BE2C (cell line): Measurements from ENCODE around the gene RSPRY1.

Experiments
- DNase-seq: peaks from one replicate; pipeline ENCODE4 v3.0.0-alpha.2; 2020
- H3K27me3 ChIP-seq: fragments of 250-450 bp; sonication (Bioruptor Pico); 2 replicates; pipeline ENCODE4 v1.5.1; 2020; ENCODE audit warnings: mild to moderate bottlenecking
- H3K36me3 ChIP-seq: fragments of 250-450 bp; sonication (Bioruptor Pico); 2 replicates; pipeline ENCODE4 v1.5.1; 2020; ENCODE audit warnings: mild to moderate bottlenecking
- H3K4me1 ChIP-seq: fragments of 250-450 bp; sonication (Bioruptor Pico); 2 replicates; pipeline ENCODE4 v1.5.1; 2020
- H3K4me3 ChIP-seq: 2 replicates; pipeline ENCODE4 v1.5.1; 2011; ENCODE audit warnings: low read depth, low read length
- H3K9me3 ChIP-seq: fragments of 250-450 bp; sonication (Bioruptor Pico); 2 replicates; pipeline ENCODE4 v1.5.1; 2020
- TF ChIP-seq, protein P1 (sequence below): IDR thresholded peaks from 2 replicates; pipeline ENCODE4 v1.5.1; 2012; ENCODE audit warnings: mild to moderate bottlenecking, low read depth, low read length

The RSPRY1 gene

DNA sequence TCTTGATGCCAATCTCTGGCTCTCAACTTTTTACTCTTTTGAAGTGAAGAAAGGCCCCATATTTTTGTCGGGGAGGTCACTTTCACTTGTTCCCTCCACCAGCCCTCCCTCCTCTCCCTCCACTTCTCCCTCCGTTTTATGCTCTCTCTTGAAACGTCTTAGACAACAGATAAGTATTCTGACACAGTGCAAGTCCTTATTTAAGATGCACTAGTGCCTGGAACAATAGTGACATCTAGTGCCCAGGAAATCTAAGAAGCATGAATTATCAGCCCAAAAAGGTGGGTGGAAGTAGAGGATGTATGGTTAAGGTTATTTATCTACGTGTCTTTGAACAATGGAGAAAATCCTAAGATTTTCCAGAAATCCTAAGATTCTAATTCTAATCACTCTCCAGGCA lies 18.2 kb upstream of the RSPRY1 start:
- no peaks in the 10 kb centered on the region for H3K9me3 ChIP-seq
- no peak for DNase-seq
- peaks cover 5% of the 10 kb centered on the region; the same call in 1 of the 2 replicates for H3K4me1 ChIP-seq
- H3K27me3 ChIP-seq = no peaks in the 10 kb centered on the region
- no peak overlapping the region for H3K4me3 ChIP-seq
- peaks cover 75% of the 10 kb centered on the region for H3K36me3 ChIP-seq
- TF ChIP-seq, protein P1, sequence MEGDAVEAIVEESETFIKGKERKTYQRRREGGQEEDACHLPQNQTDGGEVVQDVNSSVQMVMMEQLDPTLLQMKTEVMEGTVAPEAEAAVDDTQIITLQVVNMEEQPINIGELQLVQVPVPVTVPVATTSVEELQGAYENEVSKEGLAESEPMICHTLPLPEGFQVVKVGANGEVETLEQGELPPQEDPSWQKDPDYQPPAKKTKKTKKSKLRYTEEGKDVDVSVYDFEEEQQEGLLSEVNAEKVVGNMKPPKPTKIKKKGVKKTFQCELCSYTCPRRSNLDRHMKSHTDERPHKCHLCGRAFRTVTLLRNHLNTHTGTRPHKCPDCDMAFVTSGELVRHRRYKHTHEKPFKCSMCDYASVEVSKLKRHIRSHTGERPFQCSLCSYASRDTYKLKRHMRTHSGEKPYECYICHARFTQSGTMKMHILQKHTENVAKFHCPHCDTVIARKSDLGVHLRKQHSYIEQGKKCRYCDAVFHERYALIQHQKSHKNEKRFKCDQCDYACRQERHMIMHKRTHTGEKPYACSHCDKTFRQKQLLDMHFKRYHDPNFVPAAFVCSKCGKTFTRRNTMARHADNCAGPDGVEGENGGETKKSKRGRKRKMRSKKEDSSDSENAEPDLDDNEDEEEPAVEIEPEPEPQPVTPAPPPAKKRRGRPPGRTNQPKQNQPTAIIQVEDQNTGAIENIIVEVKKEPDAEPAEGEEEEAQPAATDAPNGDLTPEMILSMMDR = peak; percentile 77

DNA sequence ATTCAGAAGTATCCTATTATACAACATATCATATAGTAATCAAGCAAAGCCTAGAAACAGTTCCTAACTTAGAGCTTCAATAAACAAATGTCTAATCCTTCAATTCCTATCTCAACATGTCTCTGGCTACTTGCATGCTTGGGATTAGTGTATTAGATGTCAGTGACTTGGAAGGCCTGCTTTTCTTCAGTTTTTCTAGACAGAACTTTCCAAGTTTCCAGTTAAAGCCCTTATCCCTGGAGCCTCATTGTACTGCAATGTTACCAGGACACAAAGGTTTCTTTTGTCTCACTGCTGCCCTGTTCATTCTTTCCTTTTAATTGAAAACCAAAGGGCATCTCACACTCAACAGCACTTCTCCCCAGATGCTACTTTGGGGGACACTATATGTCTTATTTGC lies 16.8 kb upstream of the RSPRY1 start:
- Histone ChIP-seq H3K36me3 (peaks cover 68% of the 10 kb centered on the region), H3K4me1 (peaks cover 5% of the 10 kb centered on the region; the same call in 1 of the 2 replicates)

DNA sequence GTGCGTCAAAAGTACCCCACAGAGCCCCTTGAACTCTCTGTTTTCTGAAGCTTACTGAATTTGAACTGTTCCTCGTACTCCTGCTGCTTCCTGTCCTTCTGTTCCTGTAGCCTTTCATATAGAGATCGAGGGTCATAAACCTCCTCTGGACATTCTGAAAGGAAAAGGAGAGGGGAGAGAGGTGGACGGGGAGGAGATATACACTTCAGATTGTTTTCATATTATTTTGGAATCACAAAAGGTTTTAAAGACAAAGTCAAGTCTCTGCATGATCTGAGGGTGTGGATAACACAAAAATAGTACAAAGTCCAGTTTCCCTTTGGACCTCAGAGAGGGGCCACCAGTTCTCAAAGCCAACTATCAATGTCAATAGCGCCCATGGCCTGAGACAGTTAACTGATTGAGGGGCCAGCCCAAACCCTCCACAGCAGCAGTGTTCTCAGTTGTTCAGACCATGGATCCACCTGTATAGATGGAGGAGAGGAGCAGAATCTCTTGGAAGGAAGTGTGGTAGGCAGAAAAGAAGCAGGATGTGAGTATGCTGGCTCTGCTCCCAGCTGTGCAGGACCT lies 13.3 kb upstream of the RSPRY1 start:
- Histone ChIP-seq H3K27me3 (no peaks in the 10 kb centered on the region), H3K9me3 (no peaks in the 10 kb centered on the region), H3K4me1 (peaks cover 1% of the 10 kb centered on the region; the same call in 1 of the 2 replicates), H3K4me3 (no peak overlapping the region), H3K36me3 (peaks cover 41% of the 10 kb centered on the region)
- no peak for DNase-seq
- TF ChIP-seq, protein P1 = no peak

More for the DNA sequence above, 16.8 kb upstream of the RSPRY1 start:
- TF ChIP-seq, protein P1 = no peak
- Histone ChIP-seq H3K9me3 (no peaks in the 10 kb centered on the region), H3K4me3 (no peak overlapping the region), H3K27me3 (no peaks in the 10 kb centered on the region)
- no peak for DNase-seq

DNA sequence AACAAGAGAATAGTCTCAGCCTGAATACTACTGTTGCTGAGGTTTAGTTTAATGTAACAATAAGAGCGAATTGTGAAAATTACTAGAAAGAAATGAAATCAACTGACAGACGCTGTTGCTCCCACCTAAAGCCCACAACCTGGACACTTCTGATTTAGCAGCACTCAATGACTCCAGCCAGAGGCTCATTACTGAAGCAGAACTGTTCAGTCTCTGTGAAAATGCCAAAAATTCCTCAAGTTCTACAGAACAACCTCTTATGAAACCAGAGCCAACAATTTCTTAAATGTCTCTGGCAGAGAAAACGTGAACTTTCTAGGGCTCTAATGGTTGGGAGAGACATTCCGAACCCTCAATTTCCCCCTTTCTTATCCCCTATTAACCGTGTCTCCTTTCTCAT lies 10.2 kb upstream of the RSPRY1 start:
- Histone ChIP-seq H3K9me3 (no peaks in the 10 kb centered on the region), H3K36me3 (peaks cover 25% of the 10 kb centered on the region), H3K27me3 (no peaks in the 10 kb centered on the region), H3K4me3 (no peak overlapping the region), H3K4me1 (peaks cover 15% of the 10 kb centered on the region)
- TF ChIP-seq, protein P1 = no peak
- DNase-seq = no peak

DNA sequence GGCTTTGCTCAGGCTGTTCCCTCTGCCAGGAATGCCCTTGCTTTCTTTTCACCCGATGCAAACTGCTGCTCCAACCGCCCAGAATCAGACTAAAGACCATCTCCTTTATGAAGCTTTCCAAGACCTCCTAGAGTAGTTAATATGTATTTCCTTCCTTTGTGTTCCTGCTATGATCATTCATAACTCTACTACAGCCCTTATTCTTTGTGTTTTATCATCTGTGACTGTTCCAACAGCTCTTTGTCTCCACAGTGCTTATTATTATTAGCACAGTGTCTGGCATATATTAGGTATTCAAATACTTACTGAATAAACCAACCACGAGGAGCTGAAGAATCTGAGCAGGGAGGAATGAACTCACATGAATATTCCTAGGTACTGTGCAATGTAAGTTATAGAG lies 7.9 kb upstream of the RSPRY1 start:
- H3K36me3 ChIP-seq = peaks cover 4% of the 10 kb centered on the region; the same call in 1 of the 2 replicates
- no peaks in the 10 kb centered on the region for H3K9me3 ChIP-seq
- no peak overlapping the region for H3K4me3 ChIP-seq
- no peaks in the 10 kb centered on the region for H3K27me3 ChIP-seq
- DNase-seq = no peak
- H3K4me1 ChIP-seq = peaks cover 15% of the 10 kb centered on the region
- TF ChIP-seq, protein P1 = no peak

DNA sequence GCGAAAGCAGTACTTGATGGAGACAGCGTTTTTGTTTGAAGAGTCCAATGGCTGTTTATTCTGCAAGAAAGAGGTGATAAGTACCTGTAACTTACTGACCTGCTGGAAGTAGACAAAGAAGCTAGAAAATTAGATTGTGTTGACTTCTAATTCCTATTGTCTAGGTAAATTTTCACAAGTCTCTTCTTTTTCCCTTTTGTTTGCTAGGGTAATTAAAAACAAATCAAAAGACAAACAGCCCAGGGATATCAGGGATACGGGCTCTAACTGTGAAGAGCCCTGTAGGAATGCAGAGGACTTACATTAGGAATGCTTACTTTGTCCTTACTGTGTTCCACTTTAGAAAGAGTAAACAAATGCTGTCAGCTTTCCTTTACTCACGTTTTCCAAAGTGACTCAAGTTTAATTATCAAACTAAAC lies 7.3 kb upstream of the RSPRY1 start:
- H3K36me3 ChIP-seq = no peaks in the 10 kb centered on the region
- no peak overlapping the region for H3K4me3 ChIP-seq
- TF ChIP-seq, protein P1 = no peak
- H3K27me3 ChIP-seq = no peaks in the 10 kb centered on the region
- DNase-seq = no peak
- H3K9me3 ChIP-seq = no peaks in the 10 kb centered on the region
- peaks cover 15% of the 10 kb centered on the region for H3K4me1 ChIP-seq
